OCI-LY3 (cell line): Measurements from ENCODE around the gene UBE2R2.

Experiments
- CTCF ChIP-seq: fragments of 200-600, 300-600 bp; sonication (generic); IDR thresholded peaks from 2 replicates; pipeline ENCODE4 v1.5.1; 2014; ENCODE audit warnings: antibody characterized with exemption, low read length, low read depth
- EZH2phosphoT487 ChIP-seq: fragments of 200-600 bp; shearing (Covaris generic); IDR thresholded peaks from 2 replicates; pipeline ENCODE4 v1.6.1; 2018; ENCODE audit warnings: antibody characterized with exemption, mixed run types, low read depth

DNA sequence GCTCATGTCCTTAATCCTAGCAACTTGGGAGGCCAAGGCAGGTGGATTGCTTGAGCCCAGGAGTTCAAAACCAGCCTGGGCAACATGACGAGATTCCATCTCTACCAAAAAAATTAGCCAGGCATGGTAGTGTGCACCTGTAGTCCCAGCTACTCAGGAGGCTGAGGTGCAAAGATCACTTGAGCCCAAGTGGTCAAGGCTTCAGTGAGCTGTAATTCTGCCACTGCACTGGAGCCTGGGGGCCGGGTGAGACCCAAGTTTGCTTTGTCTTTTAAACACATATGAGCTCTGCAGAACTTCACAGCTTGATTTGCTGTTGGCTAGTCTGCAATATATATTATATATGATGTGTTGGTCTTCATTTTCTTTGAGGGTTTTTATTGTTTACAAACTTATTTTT, 89.8 kb downstream of the UBE2R2 start:
- TF ChIP-seq CTCF: no peak
- TF ChIP-seq EZH2phosphoT487: no peak
